IMR-90 (cell line): ENCODE data around the gene CRY2. TPM values are rescaled to one million over a fixed set of nuclear protein-coding genes. Genes with fewer than 3 reads are reported as not detected.

Experiments used
- ATAC-seq: fragments of 200-7000 bp; cut with Tn5 transposase; 2 replicates; pipeline ENCODE4 v1.9.1; 2020; ENCODE audit warnings: low read depth, mild to moderate bottlenecking, moderate library complexity
- BruUV-seq: library from RNA; stranded (reverse); fragments of 400-500 nt; replicated peaks from 2 replicates; lab custom pipeline; 2021; lab: Mats Ljungman, UMichigan
- CTCF ChIA-PET: fragments of 300-600 bp; formaldehyde crosslinking; extraction: SDS; loops from one replicate; lab custom pipeline; 2021; ENCODE audit warnings: antibody characterized with exemption; lab: Yijun Ruan, JAX
- POLR2A ChIA-PET: fragments of 300-600 bp; sonication (Branson Sonifier 250); formaldehyde crosslinking; loops from one replicate; lab custom pipeline; 2022; ENCODE audit warnings: antibody characterized with exemption; ENCODE audit not compliant: unreplicated experiment; lab: Charles Lee
- DNase-seq: peaks from one replicate; pipeline ENCODE4 v3.0.0; 2013
- H2AFZ ChIP-seq: replicated peaks from 2 replicates; pipeline ENCODE3; 2013; ENCODE audit warnings: low read length, mild to moderate bottlenecking; ENCODE audit not compliant: poor library complexity
- H2AK5ac ChIP-seq: 2 replicates; pipeline ENCODE4 v1.6.1; 2013; ENCODE audit warnings: low read depth, low read length, inconsistent platforms
- H2AK9ac ChIP-seq: replicated peaks from 2 replicates; pipeline ENCODE3; 2013; ENCODE audit warnings: mild to moderate bottlenecking, low read depth, low read length, moderate library complexity; ENCODE audit not compliant: poor library complexity
- H2BK120ac ChIP-seq: 2 replicates; pipeline ENCODE4 v1.6.1; 2013; ENCODE audit warnings: low read depth, low read length, inconsistent platforms
- H2BK15ac ChIP-seq: 3 replicates; pipeline ENCODE4 v1.6.1; 2013; ENCODE audit warnings: low read depth, low read length, inconsistent platforms
- H2BK20ac ChIP-seq: 2 replicates; pipeline ENCODE4 v1.6.1; 2013; ENCODE audit warnings: low read depth, mild to moderate bottlenecking, inconsistent platforms, low read length, moderate library complexity
- H2BK5ac ChIP-seq: 2 replicates; pipeline ENCODE4 v1.6.1; 2013; ENCODE audit warnings: mild to moderate bottlenecking, low read depth, low read length, inconsistent platforms; ENCODE audit not compliant: poor library complexity, severe bottlenecking
- H3K14ac ChIP-seq: replicated peaks from 2 replicates; pipeline ENCODE4 v1.6.1; 2013; ENCODE audit warnings: low read depth, low read length, inconsistent platforms
- H3K18ac ChIP-seq: 2 replicates; pipeline ENCODE4 v1.6.1; 2013; ENCODE audit warnings: low read depth, low read length, control low read depth
- H3K23ac ChIP-seq: 2 replicates; pipeline ENCODE4 v1.6.1; 2013; ENCODE audit warnings: low read depth, low read length, inconsistent platforms
- H3K27ac ChIP-seq: 2 replicates; pipeline ENCODE4 v1.5.1; 2013; ENCODE audit warnings: mild to moderate bottlenecking, control low read depth, low read length; ENCODE audit not compliant: insufficient read depth
- H3K27me3 ChIP-seq: 2 replicates; pipeline ENCODE4 v1.6.1; 2013; ENCODE audit warnings: low read length; ENCODE audit not compliant: control insufficient read depth, insufficient read depth
- H3K36me3 ChIP-seq: 2 replicates; pipeline ENCODE4 v1.6.1; 2013; ENCODE audit warnings: low read length, mixed read lengths; ENCODE audit not compliant: control insufficient read depth, insufficient read depth
- H3K4ac ChIP-seq: 2 replicates; pipeline ENCODE4 v1.6.1; 2013; ENCODE audit warnings: low read depth, low read length, inconsistent platforms
- H3K4me1 ChIP-seq: 2 replicates; pipeline ENCODE4 v1.6.1; 2013; ENCODE audit warnings: low read length, mixed read lengths; ENCODE audit not compliant: control insufficient read depth, insufficient read depth
- H3K4me2 ChIP-seq: 2 replicates; pipeline ENCODE4 v1.6.1; 2013; ENCODE audit warnings: low read depth, mild to moderate bottlenecking, control low read depth, low read length, moderate library complexity
- H3K4me3 ChIP-seq: 2 replicates; pipeline ENCODE4 v1.5.1; 2013; ENCODE audit warnings: low read depth, mild to moderate bottlenecking, control low read depth, low read length, moderate library complexity; ENCODE audit not compliant: insufficient read depth
- H3K56ac ChIP-seq: 2 replicates; pipeline ENCODE4 v1.6.1; 2013; ENCODE audit warnings: low read length, inconsistent platforms; ENCODE audit not compliant: insufficient read depth; ENCODE audit errors: extremely low read depth
- H3K79me1 ChIP-seq, 2 experiments: 2 replicates each; pipeline ENCODE4 v1.6.1; 2013; ENCODE audit warnings: low read length in 2 of 2, inconsistent platforms in 1 of 2, low read depth in 1 of 2
- H3K9ac ChIP-seq: 2 replicates; pipeline ENCODE4 v1.6.1; 2013; ENCODE audit warnings: low read depth, low read length, control low read depth
- H3K9me1 ChIP-seq: 2 replicates; pipeline ENCODE4 v1.6.1; 2013; ENCODE audit warnings: low read length, inconsistent platforms; ENCODE audit not compliant: insufficient read depth
- H3K9me3 ChIP-seq: 2 replicates; pipeline ENCODE4 v1.6.1; 2013; ENCODE audit warnings: low read length; ENCODE audit not compliant: control insufficient read depth, insufficient read depth
- H4K20me1 ChIP-seq: 2 replicates; pipeline ENCODE4 v1.6.1; 2013; ENCODE audit warnings: low read length, inconsistent platforms; ENCODE audit not compliant: insufficient read depth
- H4K5ac ChIP-seq: 2 replicates; pipeline ENCODE4 v1.6.1; 2013; ENCODE audit warnings: mild to moderate bottlenecking, low read depth, low read length, control low read depth
- H4K8ac ChIP-seq, 2 experiments: 2 replicates each; pipeline ENCODE4 v1.6.1; 2013; ENCODE audit warnings: low read depth in 2 of 2, low read length in 2 of 2, control low read depth in 1 of 2, inconsistent platforms in 1 of 2
- H4K91ac ChIP-seq: 2 replicates; pipeline ENCODE4 v1.6.1; 2013; ENCODE audit warnings: low read depth, low read length, inconsistent platforms; ENCODE audit not compliant: insufficient read depth
- CHD1 ChIP-seq: IDR thresholded peaks from 2 replicates; pipeline ENCODE4 v1.6.1; 2012; ENCODE audit warnings: low read depth, low read length, improper control_type of control experiment
- FOS ChIP-seq: fragments of 150-350 bp; IDR thresholded peaks from 2 replicates; pipeline ENCODE4 v1.6.1; 2016; ENCODE audit warnings: low read depth, low read length
- MAFK ChIP-seq: IDR thresholded peaks from 2 replicates; pipeline ENCODE4 v1.6.1; 2012; ENCODE audit warnings: low read depth, low read length, improper control_type of control experiment
- NFE2L2 ChIP-seq: fragments of 150-350 bp; IDR thresholded peaks from 2 replicates; pipeline ENCODE4 v1.6.1; 2016; ENCODE audit warnings: low read depth, mild to moderate bottlenecking, low read length
- RCOR1 ChIP-seq: IDR thresholded peaks from 2 replicates; pipeline ENCODE4 v1.6.1; 2012; ENCODE audit warnings: mild to moderate bottlenecking, low read length, improper control_type of control experiment; ENCODE audit not compliant: insufficient replicate concordance
- WGBS, 2 experiments: methylation state at CpG; one replicate each; pipeline versions ENCODE4 v1.1.5 to v1.1.7; 2013; ENCODE audit warnings: missing lambda C conversion rate in 2 of 2; ENCODE audit not compliant: insufficient read length in 1 of 2; ENCODE audit errors: extremely low coverage in 2 of 2; 5-methylcytosine and 5-hydroxymethylcytosine counted together
- dilution Hi-C: fragments of 300-500 bp; cut with HindIII; formaldehyde crosslinking; loops from one replicate; pipeline ENCODE4 v1.14.3; 2018; ENCODE audit warnings: low sequenced_read_pairs; ENCODE audit not compliant: unreplicated experiment
- in situ Hi-C: fragments of 300-500 bp; cut with MboI; formaldehyde crosslinking; loops from 3 replicates; pipeline ENCODE4 v1.14.3; 2019; ENCODE audit warnings: low sequenced_read_pairs, inconsistent platforms, mixed read lengths
- intact Hi-C: fragments of 100-400 bp; cut with micrococcal nuclease; formaldehyde crosslinking; loops from 2 replicates; pipeline ENCODE4 v1.10.0; 2022
- polyA plus RNA-seq, 3 experiments: library from polyadenylated mRNA; depleted of rRNA; stranded (reverse); fragments of >200 nt; gene quantifications; 2 replicates each; pipeline ENCODE4 v1.2.3, GENCODE V29; 2012; ENCODE audit warnings: low replicate concordance in 1 of 3
- total RNA-seq: library from RNA; depleted of rRNA; stranded (reverse); fragments of >200 nt; gene quantifications from 2 replicates; pipeline ENCODE4 v1.2.3, GENCODE V29; 2012
- TF ChIP-seq, protein P1 (sequence below): fragments of 150-350 bp; IDR thresholded peaks from 2 replicates; pipeline ENCODE4 v1.6.1; 2017; ENCODE audit warnings: mild to moderate bottlenecking, antibody characterized with exemption, low read length, low read depth

The CRY2 gene
- total and polyA plus RNA-seq, 2 of the 4 experiments (the other 2 are of a cell fraction): 12.2 to 13.1 TPM

DNA sequence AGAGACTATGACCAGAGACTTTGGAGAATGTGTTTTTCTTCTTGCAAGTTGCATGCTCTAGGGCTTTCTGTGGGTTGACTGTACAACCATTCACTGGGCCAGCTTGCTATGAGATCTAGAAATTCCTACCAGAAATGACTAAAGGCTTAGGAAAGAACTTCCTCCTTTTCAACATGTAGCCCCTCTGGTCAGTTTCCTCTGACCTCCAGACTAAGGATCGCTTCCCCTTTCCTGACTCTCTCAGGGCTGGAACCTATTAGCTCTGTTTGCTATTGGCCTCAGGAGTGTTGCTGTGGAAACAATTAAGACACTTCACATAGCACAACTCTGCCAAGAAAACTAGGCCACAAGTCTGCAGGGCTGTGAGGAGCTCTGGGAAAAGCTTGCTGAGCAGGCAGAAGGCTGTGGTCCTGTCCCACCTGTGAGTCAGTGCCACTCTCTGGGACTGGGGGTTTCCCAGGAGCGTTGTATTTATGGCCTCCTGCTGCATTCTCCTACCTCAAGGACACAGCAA, 10.7 kb downstream of the CRY2 start:
- Histone ChIP-seq H3K4me2 (no peak overlapping the region), H4K8ac (peak overlapping the region in 1 of 2 experiments; percentile 12; a peak in 1 of 4 replicates), H3K56ac (no peak overlapping the region), H3K9me1 (peaks cover 23% of the 10 kb centered on the region), H3K79me1 (peaks cover 14 to 62% of the 10 kb centered on the region in 2 experiments), H2AFZ (no peak overlapping the region), H3K18ac (peak overlapping the region; percentile 14; the same call in 1 of the 2 replicates), H3K23ac (peak overlapping the region; percentile 1; the same call in 1 of the 2 replicates), H4K5ac (no peak overlapping the region), H2AK5ac (peak overlapping the region; percentile 92; the same call in 1 of the 2 replicates), H3K36me3 (peaks cover 24% of the 10 kb centered on the region), H2BK15ac (0 out of 3 replicates have a peak overlapping the region, but pooled peaks have one; percentile 36), H2BK20ac (no peak overlapping the region), H3K27me3 (no peaks in the 10 kb centered on the region), H4K91ac (no peak overlapping the region), H3K9me3 (no peaks in the 10 kb centered on the region), H3K14ac (no peak overlapping the region), H3K4ac (peak overlapping the region; percentile 90; the same call in 1 of the 2 replicates), H2AK9ac (no peak overlapping the region), H3K4me1 (peaks cover 30% of the 10 kb centered on the region), H3K4me3 (no peak overlapping the region), H3K9ac (no peak overlapping the region), H2BK5ac (peak overlapping the region; percentile 3), H3K27ac (peak overlapping the region; percentile 75; the same call in 1 of the 2 replicates), H2BK120ac (peak overlapping the region; percentile 62; the same call in 1 of the 2 replicates), H4K20me1 (peaks cover 21% of the 10 kb centered on the region)
- BruUV-seq: no TSS peak
- TF ChIP-seq NFE2L2 (no peak), CHD1 (no peak), MAFK (peak; percentile 71), RCOR1 (no peak), FOS (0 out of 2 replicates have a peak, but pooled peaks have one; percentile 25)
- TF ChIP-seq, protein P1, sequence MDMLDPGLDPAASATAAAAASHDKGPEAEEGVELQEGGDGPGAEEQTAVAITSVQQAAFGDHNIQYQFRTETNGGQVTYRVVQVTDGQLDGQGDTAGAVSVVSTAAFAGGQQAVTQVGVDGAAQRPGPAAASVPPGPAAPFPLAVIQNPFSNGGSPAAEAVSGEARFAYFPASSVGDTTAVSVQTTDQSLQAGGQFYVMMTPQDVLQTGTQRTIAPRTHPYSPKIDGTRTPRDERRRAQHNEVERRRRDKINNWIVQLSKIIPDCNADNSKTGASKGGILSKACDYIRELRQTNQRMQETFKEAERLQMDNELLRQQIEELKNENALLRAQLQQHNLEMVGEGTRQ: no peak
- 60% methylated on average over 1 of the region's 2 CpGs; no CpG with 5 or more reads in 1 of the 2 experiments for WGBS, 2 experiments
- ChIA-PET CTCF (interaction anchor here (0.5 to 1.4 kb wide), 2 partner anchors 15 kb away, joined by 3 read pairs; no protein-coding TSS in a partner anchor), POLR2A (no interaction called here)
- in situ Hi-C loops (no loop called here), intact Hi-C loops (no loop called here), dilution Hi-C loops (no loop called here)
- DNase-seq: peak; percentile 84
- ATAC-seq: 0 out of 2 replicates have a peak, but pooled peaks have one; percentile 2
